Activated CD4-positive, alpha-beta memory T cell treated with anti-CD3 and anti-CD28 coated beads for 36 hours (primary cell): ENCODE data around the gene SMYD3. TPM values are rescaled to one million over a fixed set of nuclear protein-coding genes. Genes with fewer than 3 reads are reported as not detected.

Experiments
- CTCF ChIA-PET: fragments of 350-600 bp; sonication (Branson Sonifier 250); formaldehyde crosslinking; loops from one replicate; lab custom pipeline; 2021; ENCODE audit warnings: antibody characterized with exemption, inconsistent platforms; lab: Charles Lee
- POLR2A ChIA-PET: fragments of 350-600 bp; sonication (Branson Sonifier 250); formaldehyde crosslinking; loops from one replicate; lab custom pipeline; 2021; ENCODE audit warnings: antibody characterized with exemption; lab: Charles Lee
- DNase-seq: peaks from one replicate; pipeline ENCODE4 v3.0.0-alpha.2; 2020
- H3K27ac Mint-ChIP-seq: one replicate; pipeline ENCODE4 v1.8.0; 2021; ENCODE audit warnings: mixed read lengths
- H3K27me3 Mint-ChIP-seq: one replicate; pipeline ENCODE4 v1.8.0; 2021; ENCODE audit warnings: mixed read lengths
- H3K36me3 Mint-ChIP-seq: one replicate; pipeline ENCODE4 v1.8.0; 2021; ENCODE audit warnings: mixed read lengths
- H3K4me1 Mint-ChIP-seq: one replicate; pipeline ENCODE4 v1.8.0; 2021; ENCODE audit warnings: low read depth, mixed read lengths
- H3K4me3 Mint-ChIP-seq: one replicate; pipeline ENCODE4 v1.8.0; 2021; ENCODE audit warnings: mild to moderate bottlenecking, mixed read lengths
- H3K9me3 Mint-ChIP-seq: one replicate; pipeline ENCODE4 v1.8.0; 2021; ENCODE audit warnings: mixed read lengths
- intact Hi-C: fragments of 100-400 bp; cut with micrococcal nuclease; formaldehyde crosslinking; loops from one replicate; pipeline ENCODE4 v1.15.1; 2023
- total RNA-seq, 2 experiments: library from RNA; stranded (reverse); gene quantifications; one replicate each; pipeline ENCODE4 v1.2.3, GENCODE V29; 2021

The SMYD3 gene
- total RNA-seq, 2 experiments from 2014 or later, result 16.6 to 20.2 TPM

DNA sequence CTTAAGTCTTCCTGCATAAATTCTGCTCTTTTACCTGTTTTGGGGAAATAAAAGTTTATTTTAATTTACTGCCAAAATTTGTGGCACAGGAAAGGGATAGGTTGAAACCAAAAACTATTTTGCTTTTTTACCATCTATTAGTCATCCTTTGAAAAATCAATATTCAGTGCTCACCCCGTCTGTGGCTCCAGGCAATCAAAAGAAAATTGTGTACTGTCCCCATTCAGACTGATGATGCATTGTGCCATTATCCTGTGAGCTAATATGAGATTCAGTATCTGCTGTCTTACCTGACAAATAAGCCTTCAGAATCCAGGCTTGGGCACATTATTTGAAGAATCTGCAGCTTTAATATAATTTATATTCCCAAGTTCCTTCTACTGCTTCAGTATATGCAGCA is 701.5 kb downstream of the SMYD3 start:
- no peak overlapping the region for H3K4me3 Mint-ChIP-seq
- ChIA-PET POLR2A (no interaction called here), CTCF (no interaction called here)
- H3K9me3 Mint-ChIP-seq, result no peaks in the 10 kb centered on the region
- H3K27me3 Mint-ChIP-seq, result no peaks in the 10 kb centered on the region
- H3K4me1 Mint-ChIP-seq, result peaks cover 8% of the 10 kb centered on the region
- H3K36me3 Mint-ChIP-seq, result no peaks in the 10 kb centered on the region
- DNase-seq, result no peak
- no peak overlapping the region for H3K27ac Mint-ChIP-seq
- intact Hi-C loops, result no loop called here

- H3K27me3 Mint-ChIP-seq, result no peaks in the 10 kb centered on the region
- DNase-seq, result no peak
- peaks cover 8% of the 10 kb centered on the region for H3K4me1 Mint-ChIP-seq
- H3K9me3 Mint-ChIP-seq, result no peaks in the 10 kb centered on the region
- POLR2A ChIA-PET, result no interaction called here
- CTCF ChIA-PET, result no interaction called here
- intact Hi-C loops, result no loop called here
- no peaks in the 10 kb centered on the region for H3K36me3 Mint-ChIP-seq
- H3K27ac Mint-ChIP-seq, result no peak overlapping the region
- no peak overlapping the region for H3K4me3 Mint-ChIP-seq
Measured at GRCh38 chr1:245804696-245805095, 702.4 kb downstream of the SMYD3 start.

DNA sequence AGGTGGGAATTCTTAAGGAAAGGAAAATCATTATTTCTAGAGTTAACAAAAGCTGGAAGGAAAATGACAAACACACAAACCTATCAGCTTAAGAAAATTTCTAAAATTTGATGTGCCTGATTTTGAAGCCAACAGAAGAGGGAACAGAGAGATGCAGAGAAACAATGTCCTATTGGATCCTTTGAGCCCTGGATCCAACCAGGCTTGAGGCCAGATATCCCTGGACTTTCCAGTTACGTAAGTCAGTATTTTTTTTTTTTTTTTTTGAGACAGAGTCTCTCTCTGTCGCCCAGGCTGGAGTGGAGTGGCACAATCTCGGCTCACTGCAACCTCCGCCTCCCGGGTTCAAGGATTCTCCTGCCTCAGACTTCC is 703.4 kb downstream of the SMYD3 start:
- Mint-ChIP-seq H3K27me3 (no peaks in the 10 kb centered on the region), H3K4me3 (no peak overlapping the region), H3K27ac (no peak overlapping the region), H3K4me1 (peaks cover 8% of the 10 kb centered on the region), H3K36me3 (no peaks in the 10 kb centered on the region), H3K9me3 (no peaks in the 10 kb centered on the region)
- ChIA-PET POLR2A (interaction anchor here (0.7 kb wide), 1 partner anchor 724 kb away, joined by 4 read pairs; no protein-coding TSS in a partner anchor), CTCF (no interaction called here)
- intact Hi-C loops, result no loop called here
- no peak for DNase-seq

DNA sequence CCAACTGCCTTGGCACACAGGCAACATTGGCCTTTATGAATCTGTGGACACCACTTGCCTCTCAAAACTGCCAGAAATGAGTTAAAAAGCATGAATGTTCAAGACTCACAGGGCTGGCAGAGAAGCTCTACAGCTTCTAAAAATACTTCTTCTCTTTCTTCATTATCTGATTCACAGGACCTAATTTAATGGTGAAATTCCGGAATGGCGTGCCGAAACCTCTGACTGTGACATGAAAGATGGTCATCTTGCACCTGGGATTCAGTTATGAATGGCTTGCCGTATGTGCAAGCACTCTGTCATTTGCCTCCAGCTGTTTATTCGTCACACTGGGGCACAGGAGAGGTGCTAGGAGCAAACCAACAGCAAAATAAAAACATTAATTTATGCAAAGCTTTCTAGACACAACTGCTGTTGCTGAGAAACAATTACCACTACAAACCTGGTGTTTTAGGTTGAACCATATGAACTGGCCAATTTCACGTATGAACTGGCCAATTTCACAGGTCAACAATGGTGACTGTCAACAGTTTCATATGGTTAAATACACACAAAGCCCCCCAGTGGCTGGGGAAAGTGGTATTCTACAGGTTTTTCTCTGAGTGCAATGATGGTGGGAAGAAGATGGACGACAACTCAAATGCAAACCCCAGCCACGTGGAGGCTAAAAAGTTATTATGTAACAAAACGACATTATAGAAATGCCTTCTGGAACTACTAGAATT is 704.0 kb downstream of the SMYD3 start:
- Mint-ChIP-seq H3K9me3 (no peaks in the 10 kb centered on the region), H3K36me3 (no peaks in the 10 kb centered on the region), H3K4me3 (no peak overlapping the region), H3K27ac (no peak overlapping the region), H3K27me3 (no peaks in the 10 kb centered on the region), H3K4me1 (peaks cover 6% of the 10 kb centered on the region)
- ChIA-PET POLR2A (no interaction called here), CTCF (no interaction called here)
- intact Hi-C loops, result no loop called here
- DNase-seq, result no peak

DNA sequence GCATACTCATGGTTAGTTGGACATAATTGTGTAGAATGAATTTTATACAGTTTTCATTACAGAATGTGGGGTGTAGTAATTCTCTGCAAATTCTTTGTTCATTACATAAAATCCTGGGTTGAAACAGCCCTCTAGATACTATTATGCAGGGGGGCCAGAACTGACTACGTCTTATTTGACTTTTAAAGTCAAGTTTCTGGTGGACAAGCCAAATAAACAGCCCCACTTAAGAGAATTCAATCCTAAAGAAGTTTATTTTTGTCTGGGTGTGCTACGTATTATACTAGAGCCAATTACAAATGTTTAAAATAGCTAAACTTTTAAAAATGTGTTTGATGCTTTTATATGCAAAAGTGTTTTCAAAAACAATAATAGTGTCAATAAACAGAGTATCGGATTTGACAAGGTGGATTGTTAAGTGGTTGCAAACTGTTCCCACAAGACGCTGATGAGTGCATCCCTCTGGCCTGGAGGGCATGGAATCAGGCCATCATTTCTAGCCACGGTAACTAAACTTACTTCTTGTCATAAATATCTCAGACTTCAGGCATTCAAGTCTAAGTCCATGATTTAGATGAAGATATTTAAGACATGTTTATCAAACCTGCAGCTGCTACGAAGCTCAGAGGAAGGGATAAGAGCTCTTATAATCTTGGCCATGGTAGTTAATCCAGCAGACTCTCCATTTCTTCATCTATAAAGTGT is 706.0 kb downstream of the SMYD3 start:
- H3K36me3 Mint-ChIP-seq, result no peaks in the 10 kb centered on the region
- H3K27ac Mint-ChIP-seq, result no peak overlapping the region
- CTCF ChIA-PET, result no interaction called here
- no peaks in the 10 kb centered on the region for H3K4me1 Mint-ChIP-seq
- intact Hi-C loops, result no loop called here
- H3K9me3 Mint-ChIP-seq, result no peaks in the 10 kb centered on the region
- no peak overlapping the region for H3K4me3 Mint-ChIP-seq
- H3K27me3 Mint-ChIP-seq, result no peaks in the 10 kb centered on the region
- no peak for DNase-seq
- POLR2A ChIA-PET, result no interaction called here

DNA sequence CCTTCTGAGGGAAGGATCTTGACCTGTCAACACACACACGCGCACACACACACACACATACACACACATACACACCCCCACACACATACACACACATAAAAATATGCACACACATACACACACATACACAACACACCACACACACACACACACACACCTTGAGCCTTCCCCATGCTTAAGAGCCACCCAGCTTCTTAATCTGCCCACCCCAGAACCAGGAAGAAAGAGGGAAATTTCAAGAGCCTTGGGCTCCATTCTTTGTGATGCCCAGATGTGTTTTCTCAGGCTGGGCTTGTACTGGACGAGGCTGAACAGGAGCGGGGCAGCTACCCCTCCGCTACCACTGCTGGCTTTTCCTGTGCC is 708.7 kb downstream of the SMYD3 start:
- intact Hi-C loops, result no loop called here
- H3K27me3 Mint-ChIP-seq, result no peaks in the 10 kb centered on the region
- no peaks in the 10 kb centered on the region for H3K4me1 Mint-ChIP-seq
- CTCF ChIA-PET, result no interaction called here
- no peak overlapping the region for H3K27ac Mint-ChIP-seq
- POLR2A ChIA-PET, result no interaction called here
- H3K4me3 Mint-ChIP-seq, result no peak overlapping the region
- H3K36me3 Mint-ChIP-seq, result no peaks in the 10 kb centered on the region
- no peaks in the 10 kb centered on the region for H3K9me3 Mint-ChIP-seq
- no peak for DNase-seq

DNA sequence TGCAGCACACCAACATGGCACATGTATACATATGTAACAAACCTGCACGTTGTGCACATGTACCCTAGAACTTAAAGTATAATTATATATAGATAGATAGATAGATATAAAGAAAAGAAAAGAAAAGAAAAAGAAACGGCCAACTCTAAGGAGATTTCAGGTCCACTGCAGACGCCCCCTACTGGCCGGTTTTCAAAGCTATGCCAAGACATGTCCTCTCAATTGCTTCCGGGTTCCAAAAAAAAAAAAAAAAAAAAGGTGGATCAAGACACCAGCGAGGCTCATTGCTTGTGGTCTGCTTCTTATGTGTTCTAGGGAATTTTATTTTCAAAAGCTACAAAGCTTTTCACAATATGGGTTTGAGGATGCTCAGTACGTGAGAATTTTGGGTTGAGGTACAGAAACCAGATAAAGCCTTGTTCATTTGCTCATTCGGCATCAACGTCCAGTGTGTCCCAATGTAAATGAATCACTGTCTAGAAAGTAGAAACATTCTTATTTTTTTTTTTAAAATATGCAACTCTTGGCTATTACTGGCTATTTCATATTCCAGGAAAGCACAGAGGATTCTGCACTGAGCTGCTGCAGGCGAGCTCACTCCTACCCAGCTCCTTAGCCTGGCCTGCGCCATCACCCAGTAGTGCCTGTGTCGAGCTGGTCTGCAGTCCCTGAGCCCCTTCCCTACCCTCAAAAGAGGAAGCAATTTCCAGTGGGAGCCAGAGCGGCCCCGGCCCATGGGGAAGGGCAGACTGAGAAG is 709.3 kb downstream of the SMYD3 start:
- H3K27me3 Mint-ChIP-seq, result no peaks in the 10 kb centered on the region
- H3K4me1 Mint-ChIP-seq, result no peaks in the 10 kb centered on the region
- DNase-seq, result no peak
- H3K9me3 Mint-ChIP-seq, result no peaks in the 10 kb centered on the region
- intact Hi-C loops, result no loop called here
- no peaks in the 10 kb centered on the region for H3K36me3 Mint-ChIP-seq
- H3K4me3 Mint-ChIP-seq, result no peak overlapping the region
- CTCF ChIA-PET, result no interaction called here
- no peak overlapping the region for H3K27ac Mint-ChIP-seq
- POLR2A ChIA-PET, result interaction anchor here (0.7 kb wide), 1 partner anchor 194 kb away, joined by 3 read pairs; no protein-coding TSS in a partner anchor

GRCh38 chr1:245791410-245792312 is 715.4 kb downstream of the SMYD3 start:
- Mint-ChIP-seq H3K4me3 (no peak overlapping the region), H3K27ac (no peak overlapping the region), H3K27me3 (no peaks in the 10 kb centered on the region), H3K36me3 (no peaks in the 10 kb centered on the region), H3K4me1 (no peaks in the 10 kb centered on the region), H3K9me3 (no peaks in the 10 kb centered on the region)
- ChIA-PET CTCF (no interaction called here), POLR2A (no interaction called here)
- DNase-seq, result no peak
- intact Hi-C loops, result no loop called here

GRCh38 chr1:245790441-245790840 is 716.6 kb downstream of the SMYD3 start:
- CTCF ChIA-PET, result no interaction called here
- H3K27me3 Mint-ChIP-seq, result no peaks in the 10 kb centered on the region
- intact Hi-C loops, result no loop called here

DNA sequence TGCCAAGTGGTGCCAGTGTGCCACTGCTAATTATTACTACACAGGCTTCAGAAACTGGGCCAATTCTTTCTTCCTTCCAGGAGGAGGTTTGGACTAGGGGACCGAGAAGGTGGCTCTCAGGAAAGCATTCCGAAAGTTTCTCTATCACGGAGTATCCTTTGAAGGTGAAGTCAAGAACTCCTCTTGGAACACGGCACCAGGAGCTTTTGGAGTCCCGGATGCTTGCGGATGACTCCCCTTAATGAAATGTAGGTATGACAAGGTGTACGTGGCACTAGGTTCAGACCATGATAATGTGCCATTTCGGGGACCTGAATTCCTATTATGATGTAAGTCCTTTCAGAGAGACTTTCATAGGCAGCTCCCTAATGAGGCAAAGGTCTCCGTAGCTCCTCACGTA is 718.2 kb downstream of the SMYD3 start:
- ChIA-PET CTCF (no interaction called here), POLR2A (no interaction called here)
- DNase-seq, result no peak
- Mint-ChIP-seq H3K4me1 (no peaks in the 10 kb centered on the region), H3K36me3 (no peaks in the 10 kb centered on the region), H3K9me3 (no peaks in the 10 kb centered on the region), H3K27me3 (no peaks in the 10 kb centered on the region), H3K27ac (no peak overlapping the region), H3K4me3 (no peak overlapping the region)
- intact Hi-C loops, result no loop called here

More at GRCh38 chr1:245790441-245790840, 716.6 kb downstream of the SMYD3 start:
- Mint-ChIP-seq H3K27ac (no peak overlapping the region), H3K36me3 (no peaks in the 10 kb centered on the region), H3K4me3 (no peak overlapping the region), H3K4me1 (no peaks in the 10 kb centered on the region), H3K9me3 (no peaks in the 10 kb centered on the region)
- no peak for DNase-seq
- POLR2A ChIA-PET, result no interaction called here

- intact Hi-C loops, result no loop called here
- H3K9me3 Mint-ChIP-seq, result no peaks in the 10 kb centered on the region
- ChIA-PET POLR2A (no interaction called here), CTCF (interaction anchor here (0.6 kb wide), 1 partner anchor 202 kb away, joined by 3 read pairs; no protein-coding TSS in a partner anchor)
- H3K27ac Mint-ChIP-seq, result no peak overlapping the region
- H3K27me3 Mint-ChIP-seq, result no peaks in the 10 kb centered on the region
- no peak for DNase-seq
- no peak overlapping the region for H3K4me3 Mint-ChIP-seq
- no peaks in the 10 kb centered on the region for H3K36me3 Mint-ChIP-seq
- no peaks in the 10 kb centered on the region for H3K4me1 Mint-ChIP-seq
Measured at GRCh38 chr1:245788269-245788668, 718.8 kb downstream of the SMYD3 start.
